ENCODE results near the gene SCAI. TPM values are rescaled to one million over a fixed set of nuclear protein-coding genes. Genes with fewer than 3 reads are reported as not detected.
"Not testable (repeated sequence)": the region's sequence is repeated elsewhere in the genome, so short reads cannot be mapped to it uniquely, and the experiment has no call there.

The SCAI gene
- total and polyA plus RNA-seq, 2 donors (not counting 1 experiment from before 2014, with no cell fraction given): 5.4 to 9.7 TPM

DNA sequence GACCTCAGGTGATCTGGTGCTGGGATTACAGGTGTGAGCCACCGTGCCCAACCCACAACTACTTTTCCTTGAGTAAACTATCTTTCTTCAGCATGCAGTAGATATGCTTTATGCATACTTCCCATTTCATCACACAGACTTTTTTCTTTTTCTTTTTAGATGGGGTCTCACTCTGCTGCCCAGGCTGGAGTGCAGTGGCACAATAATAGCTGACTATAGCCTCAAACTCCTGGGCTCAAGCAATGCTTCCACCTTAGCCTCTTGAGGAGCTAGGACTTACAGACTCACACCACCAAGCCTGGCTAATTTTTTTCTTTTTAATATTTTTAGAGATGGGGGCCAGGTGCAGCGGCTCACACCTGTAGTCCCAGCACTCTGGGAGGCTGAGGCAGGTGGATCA is 23.4 kb upstream of the SCAI start:
- TF ChIP-seq, protein P1, sequence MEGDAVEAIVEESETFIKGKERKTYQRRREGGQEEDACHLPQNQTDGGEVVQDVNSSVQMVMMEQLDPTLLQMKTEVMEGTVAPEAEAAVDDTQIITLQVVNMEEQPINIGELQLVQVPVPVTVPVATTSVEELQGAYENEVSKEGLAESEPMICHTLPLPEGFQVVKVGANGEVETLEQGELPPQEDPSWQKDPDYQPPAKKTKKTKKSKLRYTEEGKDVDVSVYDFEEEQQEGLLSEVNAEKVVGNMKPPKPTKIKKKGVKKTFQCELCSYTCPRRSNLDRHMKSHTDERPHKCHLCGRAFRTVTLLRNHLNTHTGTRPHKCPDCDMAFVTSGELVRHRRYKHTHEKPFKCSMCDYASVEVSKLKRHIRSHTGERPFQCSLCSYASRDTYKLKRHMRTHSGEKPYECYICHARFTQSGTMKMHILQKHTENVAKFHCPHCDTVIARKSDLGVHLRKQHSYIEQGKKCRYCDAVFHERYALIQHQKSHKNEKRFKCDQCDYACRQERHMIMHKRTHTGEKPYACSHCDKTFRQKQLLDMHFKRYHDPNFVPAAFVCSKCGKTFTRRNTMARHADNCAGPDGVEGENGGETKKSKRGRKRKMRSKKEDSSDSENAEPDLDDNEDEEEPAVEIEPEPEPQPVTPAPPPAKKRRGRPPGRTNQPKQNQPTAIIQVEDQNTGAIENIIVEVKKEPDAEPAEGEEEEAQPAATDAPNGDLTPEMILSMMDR (conservative IDR thresholded peaks at IDR 0.05 in 1 of 2, IDR thresholded peaks at IDR 0.05 in 1 of 2; ENCODE audit: low read depth in 1 of 2, low read length in 2 of 2): no peak
- no peak for TF ChIP-seq EZH2 (IDR thresholded peaks at IDR 0.05; ENCODE audit: low read length, missing control alignments)
- DNase-seq (ENCODE audit: low read depth in 2 of 2): no peak
- Histone ChIP-seq H2AFZ (ENCODE audit: low read length) (no peak overlapping the region), H3K9ac (ENCODE audit: insufficient read depth, low read length) (no peak overlapping the region), H3K36me3 (ENCODE audit: control insufficient read depth, insufficient read depth, low read length) (no peaks in the 10 kb centered on the region), H4K20me1 (ENCODE audit: control insufficient read depth, extremely low read depth, insufficient read depth, low read length) (no peaks in the 10 kb centered on the region), H3K27ac (ENCODE audit: insufficient read depth, low read length) (no peak overlapping the region), H3K4me3 (replicated peaks in 1 of 4; ENCODE audit: control extremely low read depth in 1 of 4, insufficient read depth in 1 of 4, low read depth in 3 of 4, low read length in 4 of 4) (no peak overlapping the region), H3K9me3 (ENCODE audit: control insufficient read depth, insufficient read depth, low read depth, low read length) (no peaks in the 10 kb centered on the region), H3K4me1 (ENCODE audit: control insufficient read depth, extremely low read depth, insufficient read depth, low read length) (peaks cover 6% of the 10 kb centered on the region), H3K4me2 (ENCODE audit: extremely low read depth, insufficient read depth, low read length) (no peak overlapping the region), H3K27me3 (ENCODE audit: control insufficient read depth, insufficient read depth, low read length) (no peaks in the 10 kb centered on the region), H3K79me2 (ENCODE audit: control insufficient read depth, insufficient read depth, low read length) (peaks cover 6% of the 10 kb centered on the region)

DNA sequence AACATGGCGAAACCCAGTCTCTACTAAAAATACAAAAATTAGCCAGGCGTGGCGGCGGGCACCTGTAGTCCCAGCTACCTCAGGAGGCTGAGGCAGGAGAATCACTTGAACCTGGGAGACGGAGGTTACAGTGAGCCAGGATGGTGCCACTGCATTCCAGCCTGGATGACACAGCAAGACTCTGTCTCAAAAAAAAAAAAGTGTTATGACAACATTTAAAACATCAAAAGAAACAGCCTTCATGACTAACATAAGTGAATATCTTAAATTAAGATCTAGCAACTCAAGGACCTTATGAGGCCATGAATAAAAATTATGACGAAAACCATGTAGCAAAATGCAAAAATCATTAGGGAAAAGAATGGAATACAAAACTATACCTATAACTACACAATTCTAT is 19.6 kb upstream of the SCAI start:
- not testable (repeated sequence) for H3K4me2 ChIP-seq (ENCODE audit: extremely low read depth, insufficient read depth, low read length); H3K4me1 ChIP-seq (ENCODE audit: control insufficient read depth, extremely low read depth, insufficient read depth, low read length); H3K79me2 ChIP-seq (ENCODE audit: control insufficient read depth, insufficient read depth, low read length); H3K4me3 ChIP-seq (replicated peaks in 1 of 4; ENCODE audit: control extremely low read depth in 1 of 4, insufficient read depth in 1 of 4, low read depth in 3 of 4, low read length in 4 of 4); H3K27ac ChIP-seq (ENCODE audit: insufficient read depth, low read length); H3K36me3 ChIP-seq (ENCODE audit: control insufficient read depth, insufficient read depth, low read length); H2AFZ ChIP-seq (ENCODE audit: low read length); H3K27me3 ChIP-seq (ENCODE audit: control insufficient read depth, insufficient read depth, low read length); DNase-seq (ENCODE audit: low read depth in 2 of 2); H4K20me1 ChIP-seq (ENCODE audit: control insufficient read depth, extremely low read depth, insufficient read depth, low read length); H3K9me3 ChIP-seq (ENCODE audit: control insufficient read depth, insufficient read depth, low read depth, low read length); H3K9ac ChIP-seq (ENCODE audit: insufficient read depth, low read length)

DNA sequence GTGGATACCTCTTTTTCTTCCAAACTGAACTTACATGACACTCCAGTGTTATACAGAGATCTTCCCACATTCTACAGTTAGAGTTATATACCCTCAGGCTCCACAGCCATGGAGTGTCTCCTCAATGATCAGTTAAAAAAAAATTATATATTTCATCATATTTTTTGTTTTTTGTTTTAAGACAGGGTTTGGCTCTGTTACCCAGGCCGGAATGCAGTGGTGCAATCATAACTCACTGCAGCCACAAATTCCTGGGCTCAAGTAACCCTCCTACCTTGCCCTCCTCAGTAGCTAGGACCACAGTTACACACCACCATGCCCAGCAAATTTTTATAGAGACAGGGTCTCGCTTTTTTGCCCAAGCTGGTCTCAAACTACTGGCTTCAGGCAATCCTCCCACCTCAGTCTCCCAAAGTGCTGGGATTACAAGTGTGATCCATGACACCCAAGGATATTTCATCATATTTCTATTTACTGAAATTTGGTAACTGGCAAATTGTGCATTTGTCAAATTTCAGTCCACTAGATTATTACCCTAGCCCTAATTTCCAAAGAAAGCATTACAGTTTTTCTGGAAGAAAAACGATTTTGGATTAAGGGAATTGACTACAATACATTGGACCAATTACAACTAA is 18.1 kb upstream of the SCAI start:
- Histone ChIP-seq H3K27me3 (ENCODE audit: control insufficient read depth, insufficient read depth, low read length) (no peaks in the 10 kb centered on the region), H3K4me2 (ENCODE audit: extremely low read depth, insufficient read depth, low read length) (no peak overlapping the region), H3K79me2 (ENCODE audit: control insufficient read depth, insufficient read depth, low read length) (no peaks in the 10 kb centered on the region), H3K27ac (ENCODE audit: insufficient read depth, low read length) (no peak overlapping the region), H3K36me3 (ENCODE audit: control insufficient read depth, insufficient read depth, low read length) (no peaks in the 10 kb centered on the region), H3K9me3 (ENCODE audit: control insufficient read depth, insufficient read depth, low read depth, low read length) (no peaks in the 10 kb centered on the region), H3K9ac (ENCODE audit: insufficient read depth, low read length) (no peak overlapping the region), H3K4me1 (ENCODE audit: control insufficient read depth, extremely low read depth, insufficient read depth, low read length) (no peaks in the 10 kb centered on the region), H3K4me3 (replicated peaks in 1 of 4; ENCODE audit: control extremely low read depth in 1 of 4, insufficient read depth in 1 of 4, low read depth in 3 of 4, low read length in 4 of 4) (no peak overlapping the region), H4K20me1 (ENCODE audit: control insufficient read depth, extremely low read depth, insufficient read depth, low read length) (no peaks in the 10 kb centered on the region), H2AFZ (ENCODE audit: low read length) (no peak overlapping the region)
- no peak for TF ChIP-seq EZH2 (IDR thresholded peaks at IDR 0.05; ENCODE audit: low read length, missing control alignments)
- TF ChIP-seq, protein P1 (conservative IDR thresholded peaks at IDR 0.05 in 1 of 2, IDR thresholded peaks at IDR 0.05 in 1 of 2; ENCODE audit: low read depth in 1 of 2, low read length in 2 of 2): no peak
- peak; percentile 38 to 52 for DNase-seq (ENCODE audit: low read depth in 2 of 2)
